ENCODE results near the gene HPX. TPM values are rescaled to one million over a fixed set of nuclear protein-coding genes. Genes with fewer than 3 reads are reported as not detected.

Gene HPX
- total RNA-seq, 1 donor from 2014 or later = 1.2 TPM

DNA sequence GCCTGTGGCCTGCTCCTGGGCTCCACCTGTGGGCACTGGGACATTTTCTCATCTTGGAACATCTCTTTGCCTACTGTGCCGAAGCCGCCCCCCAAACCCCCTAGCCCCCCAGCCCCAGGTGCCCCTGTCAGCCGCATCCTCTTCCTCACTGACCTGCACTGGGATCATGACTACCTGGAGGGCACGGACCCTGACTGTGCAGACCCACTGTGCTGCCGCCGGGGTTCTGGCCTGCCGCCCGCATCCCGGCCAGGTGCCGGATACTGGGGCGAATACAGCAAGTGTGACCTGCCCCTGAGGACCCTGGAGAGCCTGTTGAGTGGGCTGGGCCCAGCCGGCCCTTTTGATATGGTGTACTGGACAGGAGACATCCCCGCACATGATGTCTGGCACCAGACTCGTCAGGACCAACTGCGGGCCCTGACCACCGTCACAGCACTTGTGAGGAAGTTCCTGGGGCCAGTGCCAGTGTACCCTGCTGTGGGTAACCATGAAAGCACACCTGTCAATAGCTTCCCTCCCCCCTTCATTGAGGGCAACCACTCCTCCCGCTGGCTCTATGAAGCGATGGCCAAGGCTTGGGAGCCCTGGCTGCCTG is 49.2 kb downstream of the HPX start:
- DNase-seq (ENCODE audit: low spot score) = no peak

DNA sequence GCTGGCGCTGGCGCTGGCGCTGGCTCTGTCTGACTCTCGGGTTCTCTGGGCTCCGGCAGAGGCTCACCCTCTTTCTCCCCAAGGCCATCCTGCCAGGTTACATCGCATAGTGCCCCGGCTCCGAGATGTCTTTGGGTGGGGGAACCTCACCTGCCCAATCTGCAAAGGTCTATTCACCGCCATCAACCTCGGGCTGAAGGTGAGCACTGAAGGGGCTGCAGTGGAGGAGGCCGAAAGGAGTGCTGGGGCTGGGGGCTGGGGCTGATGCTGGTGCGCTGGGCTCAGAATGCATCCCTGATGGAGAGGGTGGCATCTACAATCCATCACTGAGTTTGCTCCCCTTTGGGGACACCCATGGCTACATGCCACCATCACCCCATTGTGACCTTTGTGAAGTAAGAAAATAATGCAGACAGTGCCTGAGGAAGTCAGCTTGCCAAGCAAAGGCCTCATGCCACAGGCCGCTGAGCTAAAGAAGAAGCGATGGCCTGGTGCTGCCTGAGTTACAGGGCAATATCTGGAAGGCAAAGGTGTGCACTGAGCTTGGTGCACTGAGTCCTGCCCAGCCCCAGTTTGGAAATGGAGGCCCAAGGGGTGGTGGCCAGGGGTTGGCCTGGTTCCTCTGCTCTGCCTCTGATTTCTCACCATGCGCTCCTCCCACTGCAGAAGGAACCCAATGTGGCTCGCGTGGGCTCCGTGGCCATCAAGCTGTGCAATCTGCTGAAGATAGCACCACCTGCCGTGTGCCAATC is 49.9 kb downstream of the HPX start:
- DNase-seq (ENCODE audit: low spot score) = no peak

GRCh38 chr11:6389905-6390717 is 50.7 kb downstream of the HPX start, which contains the start of gene SMPD1:
Gene SMPD1 (plus strand): TSS chr11:6390474. CDS start chr11:6390599, 125 bp downstream.
- peak; percentile 94 for DNase-seq (ENCODE audit: low spot score)

GRCh38 chr11:6388748-6389147 is 52.0 kb downstream of the HPX start:
- no peak for DNase-seq (ENCODE audit: low spot score)

DNA sequence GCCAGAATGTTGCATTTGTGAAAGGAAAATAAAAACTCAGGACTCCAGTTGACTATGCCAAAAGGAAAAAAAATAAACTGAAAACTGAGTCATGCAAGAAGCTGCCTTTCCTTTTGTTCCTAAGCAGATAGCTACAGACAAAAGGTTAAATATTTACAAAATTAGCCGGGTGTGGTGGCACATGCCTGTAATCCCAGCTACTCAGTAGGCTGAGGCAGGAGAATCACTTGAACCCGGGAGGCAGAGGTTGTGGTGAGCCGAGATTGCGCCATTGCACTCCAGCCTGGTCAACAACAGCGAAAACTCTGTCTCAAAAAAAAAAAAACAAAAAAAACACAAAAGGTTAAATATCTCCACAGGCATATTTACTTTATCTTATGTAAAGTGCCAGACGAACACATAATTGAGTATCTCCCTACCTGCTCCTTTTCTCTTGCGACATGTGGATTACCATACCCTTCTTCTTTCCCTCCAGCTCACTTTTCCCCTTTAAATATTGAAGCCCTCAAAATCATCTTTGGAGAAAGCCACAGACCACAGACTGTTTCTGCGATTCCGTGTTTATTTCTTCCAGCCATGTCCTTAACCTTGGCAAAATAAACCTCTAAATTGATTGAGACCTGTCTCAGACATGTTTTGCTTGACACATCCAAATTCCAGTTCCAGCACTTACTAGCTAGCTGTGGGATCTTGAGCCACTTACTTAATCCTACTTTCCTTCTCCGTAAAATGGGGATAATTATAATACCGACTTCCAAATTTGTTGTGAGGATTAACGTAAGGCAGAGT is 52.8 kb downstream of the HPX start:
- DNase-seq (ENCODE audit: low spot score) = no peak

DNA sequence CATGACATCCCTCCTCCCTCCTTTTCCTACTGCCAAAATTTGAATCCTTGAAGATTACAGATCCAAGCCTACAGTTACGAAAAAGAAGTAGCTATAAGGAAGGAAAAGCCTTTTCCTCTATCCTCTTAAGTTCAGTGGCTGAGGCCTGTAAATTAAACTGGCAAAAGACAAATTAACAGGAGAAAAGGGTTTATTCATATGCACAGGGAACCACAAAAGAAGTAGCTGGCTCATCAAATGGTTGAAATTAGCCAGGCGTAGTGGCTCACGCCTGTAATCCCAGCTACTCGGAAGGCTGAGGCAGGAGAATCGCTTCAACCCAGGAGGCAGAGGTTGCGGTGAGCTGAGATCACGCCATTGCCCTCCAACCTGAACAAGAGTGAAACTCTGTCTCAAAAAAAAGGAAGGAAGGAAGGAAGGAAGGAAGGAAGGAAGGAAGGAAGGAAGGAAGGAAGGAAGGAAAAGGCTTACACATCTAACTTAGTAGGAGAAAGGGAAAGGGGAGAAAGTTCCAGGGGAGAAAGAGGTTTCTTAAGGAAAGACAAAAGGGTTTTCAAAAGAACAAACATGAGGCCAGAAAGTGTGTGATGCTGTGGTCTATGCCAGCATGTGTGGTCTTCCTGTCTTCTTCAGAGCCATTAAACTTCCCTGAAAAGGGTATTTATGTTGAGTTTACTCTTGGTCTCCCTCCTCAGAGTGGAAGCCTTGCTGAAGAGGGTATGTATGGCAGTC is 55.6 kb downstream of the HPX start:
- DNase-seq (ENCODE audit: low spot score) = no peak

Other genes starting within 250 kb of the HPX start
- not detected for gene OR52W1, start 241.8 kb downstream of the HPX start, total RNA-seq
- gene C11orf42, start 235.4 kb downstream of the HPX start, total RNA-seq = not detected
- gene FHIP1B, start 206.4 kb downstream of the HPX start, total RNA-seq = 49.5 TPM
- gene CNGA4, start 201.9 kb downstream of the HPX start, total RNA-seq = 0.26 TPM
- not detected for gene CCKBR, start 181.1 kb downstream of the HPX start, total RNA-seq
- gene CAVIN3, start 120.5 kb downstream of the HPX start, total RNA-seq = 39.0 TPM
- 32.9 TPM for gene SMPD1, start 50.5 kb downstream of the HPX start, total RNA-seq
- gene APBB1, start 21.9 kb downstream of the HPX start, total RNA-seq = 24.9 TPM
- gene TRIM3, start 33.0 kb upstream of the HPX start, total RNA-seq = 21.1 TPM
- 49.3 TPM for gene ARFIP2, start 40.3 kb upstream of the HPX start, total RNA-seq
- gene TIMM10B, start 40.5 kb upstream of the HPX start, total RNA-seq = 48.3 TPM
- gene DNHD1, start 56.3 kb upstream of the HPX start, total RNA-seq = 24.2 TPM
- gene RRP8, start 162.6 kb upstream of the HPX start, total RNA-seq = 28.0 TPM
- 192 TPM for gene ILK, start 162.8 kb upstream of the HPX start, total RNA-seq
- gene TAF10, start 171.2 kb upstream of the HPX start, total RNA-seq = 176 TPM
- gene TPP1, start 178.4 kb upstream of the HPX start, total RNA-seq = 60.0 TPM
- 26.0 TPM for gene DCHS1, start 214.8 kb upstream of the HPX start, total RNA-seq
- gene MRPL17, start 242.4 kb upstream of the HPX start, total RNA-seq = 50.2 TPM